Esophagus muscularis mucosa (tissue), 4 donors: Measurements from ENCODE around the gene SELENOO. TPM values are rescaled to one million over a fixed set of nuclear protein-coding genes. Genes with fewer than 3 reads are reported as not detected.

Experiments
- DNase-seq: peaks from one replicate; pipeline ENCODE4 v3.0.0-alpha.2; 2017; ENCODE audit errors: extremely low spot score
- H3K27ac ChIP-seq, 4 donors: fragments of 200-600 bp; sonication (generic); replicated peaks in 1 of 4; 1 replicate in 3 of 4; 2 replicates in 1 of 4; pipeline ENCODE4 v1.5.1; 2016 to 2019; ENCODE audit warnings: mild to moderate bottlenecking in 1 of 4
- H3K27me3 ChIP-seq, 4 donors: fragments of 200-600 bp; sonication (generic); one replicate each; pipeline versions ENCODE4 v1.5.1 to v1.6.0; 2016 to 2019
- H3K36me3 ChIP-seq, 4 donors: fragments of 200-600 bp; sonication (generic); one replicate each; pipeline ENCODE4 v1.5.1; 2016 to 2019
- H3K4me1 ChIP-seq, 4 donors: fragments of 200-600 bp; sonication (generic); one replicate each; pipeline ENCODE4 v1.5.1; 2016 to 2019
- H3K4me3 ChIP-seq, 4 donors: fragments of 200-600 bp; sonication (generic); 1 replicate in 2 of 4; 2 replicates in 2 of 4; pipeline ENCODE4 v1.5.1; 2016 to 2019; ENCODE audit warnings: mild to moderate bottlenecking in 4 of 4, moderate library complexity in 1 of 4
- H3K9me3 ChIP-seq, 4 donors: fragments of 200-600 bp; sonication (generic); 1 replicate in 3 of 4; 2 replicates in 1 of 4; pipeline ENCODE4 v1.5.1; 2016 to 2019
- EP300 ChIP-seq: sonication (generic); formaldehyde crosslinking; IDR thresholded peaks from one replicate; pipeline ENCODE4 v1.6.1; 2017; ENCODE audit warnings: antibody characterized with exemption
- POLR2A ChIP-seq: fragments of 450-650 bp; IDR thresholded peaks from one replicate; pipeline ENCODE4 v1.6.1; 2017; ENCODE audit warnings: antibody characterized with exemption, moderate library complexity, mild to moderate bottlenecking, low read depth
- POLR2AphosphoS5 ChIP-seq, 2 donors: sonication (generic); formaldehyde crosslinking; IDR thresholded peaks; one replicate each; pipeline ENCODE4 v1.6.1; 2017; ENCODE audit warnings: antibody characterized with exemption in 2 of 2
- WGBS: methylation state at CpG from one replicate; pipeline ENCODE4 v1.1.5; 2018; 5-methylcytosine and 5-hydroxymethylcytosine counted together
- intact Hi-C: fragments of 100-400 bp; cut with DNase I; formaldehyde crosslinking; loops from one replicate; pipeline ENCODE4 v1.15.1; 2023
- total RNA-seq, 4 donors: library from RNA; depleted of rRNA; stranded (reverse); fragments of >200 nt; gene quantifications; one replicate each; pipeline versions ENCODE4 v1.1.0 to v1.2.1, GENCODE V29; 2016
- TF ChIP-seq, protein P1 (sequence below), 3 experiments: fragments of 200-600 bp in 2 of 3; fragments of 450-650 bp in 1 of 3; sonication (generic) in 2 of 3; IDR thresholded peaks; one replicate each; pipeline ENCODE4 v1.5.1; 2017 to 2019; ENCODE audit warnings: antibody characterized with exemption in 3 of 3, mild to moderate bottlenecking in 2 of 3, moderate library complexity in 1 of 3

Gene SELENOO, protein sequence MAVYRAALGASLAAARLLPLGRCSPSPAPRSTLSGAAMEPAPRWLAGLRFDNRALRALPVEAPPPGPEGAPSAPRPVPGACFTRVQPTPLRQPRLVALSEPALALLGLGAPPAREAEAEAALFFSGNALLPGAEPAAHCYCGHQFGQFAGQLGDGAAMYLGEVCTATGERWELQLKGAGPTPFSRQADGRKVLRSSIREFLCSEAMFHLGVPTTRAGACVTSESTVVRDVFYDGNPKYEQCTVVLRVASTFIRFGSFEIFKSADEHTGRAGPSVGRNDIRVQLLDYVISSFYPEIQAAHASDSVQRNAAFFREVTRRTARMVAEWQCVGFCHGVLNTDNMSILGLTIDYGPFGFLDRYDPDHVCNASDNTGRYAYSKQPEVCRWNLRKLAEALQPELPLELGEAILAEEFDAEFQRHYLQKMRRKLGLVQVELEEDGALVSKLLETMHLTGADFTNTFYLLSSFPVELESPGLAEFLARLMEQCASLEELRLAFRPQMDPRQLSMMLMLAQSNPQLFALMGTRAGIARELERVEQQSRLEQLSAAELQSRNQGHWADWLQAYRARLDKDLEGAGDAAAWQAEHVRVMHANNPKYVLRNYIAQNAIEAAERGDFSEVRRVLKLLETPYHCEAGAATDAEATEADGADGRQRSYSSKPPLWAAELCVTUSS
- 10 to 100 TPM; 22.4 to 41.0 (median 23.0) TPM for total RNA-seq

DNA sequence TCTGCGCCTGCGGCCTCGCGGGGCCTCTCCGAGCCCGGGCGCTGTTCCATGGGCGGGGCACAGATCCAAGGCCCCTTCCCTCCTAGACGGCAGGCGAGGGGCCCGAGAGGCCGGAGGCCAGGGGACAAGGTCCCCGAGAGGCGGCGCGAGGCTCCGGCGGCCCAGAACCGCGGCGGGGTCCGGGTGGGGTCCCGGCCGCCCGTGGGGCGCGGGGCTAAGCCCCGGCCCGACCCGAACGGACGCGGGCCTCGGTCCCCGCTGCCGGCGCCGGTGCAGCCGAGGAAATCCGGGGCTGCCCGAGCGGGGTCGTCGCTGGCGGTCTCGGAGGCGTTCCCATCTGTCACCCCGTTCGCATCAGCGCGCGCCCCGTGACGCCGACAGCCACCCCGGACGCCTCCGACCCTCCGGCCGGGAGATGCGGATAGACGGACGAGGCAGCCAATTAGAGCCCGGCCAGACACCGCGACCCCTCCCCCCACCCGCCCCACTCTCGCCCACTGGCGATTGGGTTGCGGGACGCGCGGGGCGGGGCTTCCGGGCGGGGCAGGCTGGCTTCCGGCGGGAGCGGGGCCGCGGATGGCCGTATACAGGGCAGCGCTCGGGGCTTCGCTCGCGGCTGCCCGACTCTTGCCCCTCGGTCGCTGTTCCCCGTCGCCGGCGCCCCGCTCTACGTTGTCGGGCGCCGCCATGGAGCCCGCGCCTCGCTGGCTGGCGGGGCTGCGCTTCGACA lies at the start of gene SELENOO:
Gene SELENOO (plus strand): TSS at position 551 of the 730 bp plus-strand sequence. CDS start 26 bp downstream, at position 577.
- TF ChIP-seq EP300 = no peak
- peak; percentile 78 for TF ChIP-seq POLR2A
- peak; percentile 84 to 92 for TF ChIP-seq POLR2AphosphoS5 (IDR thresholded peaks at IDR 0.05)
- TF ChIP-seq, protein P1, sequence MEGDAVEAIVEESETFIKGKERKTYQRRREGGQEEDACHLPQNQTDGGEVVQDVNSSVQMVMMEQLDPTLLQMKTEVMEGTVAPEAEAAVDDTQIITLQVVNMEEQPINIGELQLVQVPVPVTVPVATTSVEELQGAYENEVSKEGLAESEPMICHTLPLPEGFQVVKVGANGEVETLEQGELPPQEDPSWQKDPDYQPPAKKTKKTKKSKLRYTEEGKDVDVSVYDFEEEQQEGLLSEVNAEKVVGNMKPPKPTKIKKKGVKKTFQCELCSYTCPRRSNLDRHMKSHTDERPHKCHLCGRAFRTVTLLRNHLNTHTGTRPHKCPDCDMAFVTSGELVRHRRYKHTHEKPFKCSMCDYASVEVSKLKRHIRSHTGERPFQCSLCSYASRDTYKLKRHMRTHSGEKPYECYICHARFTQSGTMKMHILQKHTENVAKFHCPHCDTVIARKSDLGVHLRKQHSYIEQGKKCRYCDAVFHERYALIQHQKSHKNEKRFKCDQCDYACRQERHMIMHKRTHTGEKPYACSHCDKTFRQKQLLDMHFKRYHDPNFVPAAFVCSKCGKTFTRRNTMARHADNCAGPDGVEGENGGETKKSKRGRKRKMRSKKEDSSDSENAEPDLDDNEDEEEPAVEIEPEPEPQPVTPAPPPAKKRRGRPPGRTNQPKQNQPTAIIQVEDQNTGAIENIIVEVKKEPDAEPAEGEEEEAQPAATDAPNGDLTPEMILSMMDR (IDR thresholded peaks at IDR 0.05) = peak in 1 of 3 experiments; percentile 11
- Histone ChIP-seq H3K4me3 (peak within 1 kb of the TSS; percentile 73 to 96 (median 90)), H3K4me1 (peaks cover 22 to 40% (median 36%) of the 10 kb centered on the region in 4 donors), H3K36me3 (peaks cover 0 to 45% (median 39%) of the 10 kb centered on the region in 4 donors), H3K9me3 (no peaks in the 10 kb centered on the region), H3K27me3 (no peaks in the 10 kb centered on the region), H3K27ac (peak within 1 kb of the TSS; percentile 81 to 88 (median 82))
- peak; percentile 98 for DNase-seq
- intact Hi-C loops = no loop called here
- WGBS = 2% methylated on average over 10 of the region's 105 CpGs

DNA sequence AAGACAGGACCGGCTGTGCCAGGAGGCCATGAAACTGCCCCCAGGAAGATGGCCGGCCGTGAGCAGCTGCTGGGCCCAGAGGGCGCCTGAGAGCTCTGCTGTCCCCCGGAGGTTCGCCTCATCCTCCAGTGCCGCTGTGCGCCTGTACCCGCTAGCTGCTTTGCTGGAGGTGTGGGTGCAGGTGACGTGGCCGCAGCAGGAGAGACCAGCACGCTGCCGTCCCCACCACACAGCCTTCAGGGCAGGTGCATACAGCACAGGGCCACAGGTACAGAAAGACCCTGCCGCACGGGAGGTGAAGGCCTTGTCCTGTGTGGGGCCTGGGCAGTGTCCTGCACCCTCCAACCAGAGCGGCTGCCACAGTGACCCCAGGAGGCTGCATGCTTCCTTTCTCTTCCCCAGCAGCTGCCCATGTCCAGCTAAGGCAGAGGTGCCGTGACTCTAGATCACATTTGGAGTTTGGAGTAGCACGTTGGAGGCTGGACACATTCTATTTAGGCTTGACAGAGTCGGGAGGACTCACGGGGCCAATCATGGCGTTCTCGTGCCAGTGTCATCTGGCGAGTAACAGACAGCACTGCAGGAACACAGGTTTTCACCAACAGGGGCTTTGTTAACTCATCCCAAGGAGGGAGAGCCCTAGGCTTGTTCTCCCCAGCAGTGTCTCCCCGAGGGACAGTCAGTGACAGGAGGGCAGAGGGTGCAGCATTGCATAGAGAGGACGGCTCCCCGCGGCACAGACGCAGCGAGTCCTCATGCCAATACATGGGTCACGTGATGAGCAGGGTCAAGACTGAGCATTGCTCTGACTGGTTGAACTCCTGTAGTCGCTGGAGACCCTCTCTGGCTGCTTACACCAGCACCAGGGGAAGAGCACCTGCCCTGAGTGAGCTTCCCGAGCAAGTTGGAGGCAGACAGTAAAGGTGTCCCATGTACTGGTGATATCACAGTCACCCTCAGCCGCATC lies 49.0 kb upstream of the SELENOO start:
- Histone ChIP-seq H3K27ac (no peak overlapping the region), H3K4me3 (no peak overlapping the region), H3K9me3 (no peaks in the 10 kb centered on the region), H3K4me1 (peaks cover 0 to 9% (median 4%) of the 10 kb centered on the region in 4 donors), H3K36me3 (no peaks in the 10 kb centered on the region), H3K27me3 (no peaks in the 10 kb centered on the region)
- WGBS = 75% methylated on average over 15 of the region's 33 CpGs
- no peak for TF ChIP-seq EP300
- TF ChIP-seq, protein P1 (IDR thresholded peaks at IDR 0.05) = no peak
- TF ChIP-seq POLR2AphosphoS5 (IDR thresholded peaks at IDR 0.05) = no peak
- TF ChIP-seq POLR2A = no peak
- intact Hi-C loops = no loop called here
- no peak for DNase-seq

DNA sequence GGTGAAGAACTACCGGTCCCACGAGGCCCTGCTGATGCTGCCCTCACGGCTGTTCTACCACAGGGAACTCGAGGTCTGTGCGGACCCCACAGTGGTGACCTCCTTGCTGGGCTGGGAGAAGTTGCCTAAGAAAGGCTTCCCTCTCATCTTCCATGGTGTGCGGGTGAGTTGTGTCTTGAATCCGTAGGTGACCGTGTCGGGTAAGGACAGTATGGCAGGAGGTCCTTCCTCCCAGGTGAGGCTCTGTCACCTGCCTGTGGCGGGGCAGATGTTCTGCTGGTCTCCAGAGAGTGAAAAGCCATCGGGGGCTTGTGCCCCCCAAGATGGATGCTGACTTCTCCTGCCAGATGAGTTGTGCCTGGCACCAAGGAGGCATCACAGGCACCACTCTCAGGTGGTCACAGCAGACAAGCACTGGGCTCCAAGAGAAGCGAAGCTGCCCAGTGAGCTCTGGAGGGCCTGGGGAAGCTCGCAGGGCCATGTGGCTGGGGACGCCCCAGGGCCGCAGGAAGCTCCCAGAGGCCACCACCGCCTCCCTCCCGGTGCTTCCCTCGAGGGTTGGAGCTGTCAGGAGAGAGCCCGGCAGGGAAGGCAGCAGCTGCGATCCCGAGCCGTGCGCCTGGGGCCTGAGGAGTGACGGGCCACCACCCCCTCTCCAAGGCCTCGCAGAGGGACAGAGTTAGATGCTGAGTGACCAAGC lies 47.6 kb upstream of the SELENOO start:
- WGBS = 78% methylated on average over 24 of the region's 25 CpGs
- Histone ChIP-seq H3K27me3 (no peaks in the 10 kb centered on the region), H3K9me3 (no peaks in the 10 kb centered on the region), H3K36me3 (no peaks in the 10 kb centered on the region), H3K27ac (no peak overlapping the region), H3K4me1 (no peaks in the 10 kb centered on the region), H3K4me3 (no peak overlapping the region)
- TF ChIP-seq POLR2AphosphoS5 (IDR thresholded peaks at IDR 0.05) (no peak), EP300 (no peak), POLR2A (no peak)
- TF ChIP-seq, protein P1 (IDR thresholded peaks at IDR 0.05) = no peak
- no peak for DNase-seq
- intact Hi-C loops = no loop called here
